ENCODE measurements around the gene KMT2D.
"Not testable (repeated sequence)": the region's sequence is repeated elsewhere in the genome, so short reads cannot be mapped to it uniquely, and the experiment has no call there.

Gene KMT2D

DNA sequence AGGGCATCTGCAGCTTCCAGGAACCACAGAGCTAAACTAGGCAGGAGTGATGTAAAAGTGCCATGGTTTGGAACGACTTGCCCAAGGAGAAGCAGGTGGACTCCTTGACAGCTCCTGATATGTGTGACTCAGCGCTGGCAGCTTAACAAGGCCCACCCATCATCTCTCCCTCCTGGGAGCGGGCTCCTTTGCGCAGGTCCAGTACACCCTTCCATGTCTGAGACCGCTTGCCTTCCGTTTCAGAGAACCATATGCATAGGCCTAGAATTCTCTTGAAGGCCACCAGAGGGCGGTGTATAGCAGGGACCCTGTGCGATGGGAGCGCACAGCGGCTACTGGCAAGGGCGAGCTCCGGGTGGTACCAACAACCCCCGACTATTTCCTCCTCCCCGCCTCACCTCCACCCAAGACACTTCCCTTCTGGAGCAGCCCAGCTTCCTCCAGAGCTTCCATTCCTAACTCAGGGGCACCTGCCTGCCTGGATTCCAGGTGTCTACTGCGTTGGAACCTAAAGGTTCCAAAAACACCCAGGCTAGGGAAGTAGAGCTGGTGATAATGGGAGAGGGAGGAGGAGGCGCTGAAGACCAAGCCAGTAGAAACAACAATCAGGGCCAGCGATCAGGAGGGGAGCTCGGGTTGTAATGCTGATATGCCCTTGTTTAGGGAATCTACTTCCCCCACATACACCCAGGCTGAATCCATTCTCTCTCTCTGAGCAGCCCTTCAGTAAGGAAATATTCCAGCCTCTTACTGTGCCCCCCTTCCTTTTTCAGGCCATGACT, 27.7 kb upstream of the KMT2D start:
- DNase-seq = peak; percentile 76

DNA sequence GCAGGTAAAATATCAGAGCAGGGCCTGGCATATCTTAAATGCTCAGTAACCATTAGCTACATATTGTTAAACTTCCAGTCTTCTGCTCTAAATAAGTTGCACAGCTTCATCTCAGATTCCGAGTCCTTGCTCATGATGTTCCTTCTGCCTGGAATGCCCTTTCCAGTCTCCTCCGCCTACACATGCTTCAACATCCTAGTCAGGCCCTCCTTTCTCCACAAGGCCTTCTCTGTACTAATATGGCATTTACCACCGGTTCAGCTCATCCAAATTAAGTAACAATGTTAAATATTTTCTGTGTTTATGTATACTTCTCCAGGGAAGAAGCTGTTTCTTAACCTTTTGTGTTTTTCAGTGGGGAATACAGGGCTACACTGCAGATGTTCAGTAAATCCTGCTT, 25.5 kb upstream of the KMT2D start:
- no peak for DNase-seq

DNA sequence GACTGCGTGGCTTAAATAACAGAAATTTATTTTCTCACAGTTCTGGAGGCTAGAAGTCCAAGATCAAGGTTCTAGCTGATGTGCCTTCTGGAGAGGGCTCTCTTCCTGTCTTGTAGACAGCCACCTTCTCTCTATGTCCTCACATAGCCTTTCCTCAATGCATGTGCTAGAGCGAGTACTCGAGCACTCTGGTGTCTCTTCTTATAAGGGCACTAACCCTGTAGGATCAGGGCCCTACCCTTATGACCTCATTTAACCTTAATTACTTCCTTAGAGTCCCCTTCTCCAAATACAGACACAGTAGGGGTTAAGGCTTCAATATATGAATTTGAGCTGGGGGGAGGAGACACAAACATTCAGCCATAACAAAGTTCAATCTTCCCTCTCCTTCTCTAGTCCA, 23.8 kb upstream of the KMT2D start:
- no peak for DNase-seq

DNA sequence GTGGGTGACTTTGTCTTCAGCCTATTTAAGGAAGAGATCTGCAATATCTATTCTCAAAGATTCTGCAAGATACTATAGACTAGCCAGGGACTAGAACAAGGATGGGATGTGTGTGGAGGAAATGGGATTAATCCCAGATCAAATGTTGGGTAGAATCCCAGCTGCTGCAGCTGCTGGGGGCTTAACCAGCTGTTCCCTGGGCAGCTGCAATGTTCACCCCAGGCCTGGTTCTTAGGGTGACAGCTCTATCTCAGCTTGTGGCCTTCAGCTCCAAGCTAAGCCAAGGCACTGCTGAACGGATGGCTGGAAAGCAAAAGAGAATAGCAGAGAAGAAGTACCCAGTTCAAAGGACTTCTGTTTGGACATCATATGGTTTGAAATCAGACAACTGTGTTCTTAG, 19.2 kb upstream of the KMT2D start:
- DNase-seq = no peak

DNA sequence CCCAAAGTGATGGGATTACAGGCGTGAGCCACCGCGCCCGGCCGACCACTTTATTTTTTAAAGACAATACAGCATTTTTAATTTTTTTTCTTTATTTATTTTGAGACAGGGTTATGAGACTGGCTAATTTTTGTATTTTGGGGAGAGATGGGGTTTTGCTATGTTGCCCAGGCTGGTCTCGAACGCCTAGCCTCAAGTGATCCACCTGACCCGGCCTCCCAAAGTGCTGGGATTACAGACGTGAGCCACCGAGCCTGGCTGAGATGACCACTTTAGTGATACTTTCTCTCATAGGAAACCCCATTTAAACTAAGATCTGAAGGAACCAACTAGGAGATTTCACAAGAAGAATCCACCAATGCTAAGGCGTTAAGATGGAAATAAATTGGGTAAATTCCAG, 10.4 kb upstream of the KMT2D start:
- DNase-seq = no peak

DNA sequence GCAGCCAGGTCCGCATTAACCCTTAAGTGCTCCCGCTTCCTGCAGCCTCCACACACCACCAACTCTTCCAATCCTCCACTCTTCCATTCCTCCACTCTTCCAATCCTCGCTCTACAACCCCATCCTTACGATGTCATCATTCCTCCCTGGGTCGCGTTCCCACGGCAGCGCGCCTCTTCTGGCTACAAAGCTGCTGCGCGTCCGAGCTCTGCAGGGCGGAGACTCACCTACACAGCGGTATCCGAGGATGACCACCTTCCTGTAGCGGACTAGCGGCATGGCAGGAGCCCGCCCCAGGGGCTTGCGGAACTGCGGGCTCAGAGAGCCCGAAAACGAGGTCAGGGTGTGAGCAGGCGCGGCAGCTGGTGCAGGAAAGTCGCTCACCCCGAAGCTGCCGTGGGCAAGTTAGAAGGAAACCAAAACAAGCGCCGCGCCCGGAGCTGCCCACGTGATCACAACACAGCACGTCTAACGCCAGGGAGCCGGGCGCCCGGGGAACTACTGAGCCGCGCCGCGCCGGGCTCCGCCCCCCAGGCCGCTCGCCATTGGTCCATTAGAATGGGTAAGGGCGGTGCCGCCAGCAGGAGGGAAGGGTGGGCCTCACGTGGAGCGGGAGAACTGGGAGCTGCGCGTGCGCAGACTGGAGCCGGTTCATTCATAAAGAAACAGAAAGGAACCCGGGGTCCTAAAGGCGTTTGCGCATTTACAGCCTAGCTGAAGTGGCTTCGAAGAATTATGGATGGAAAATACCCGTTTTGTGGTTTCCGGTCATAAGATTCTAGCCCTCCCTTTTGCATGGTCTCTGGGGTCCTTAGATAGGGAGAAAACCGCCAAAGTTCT, 9.1 kb upstream of the KMT2D start, which contains the start of gene RHEBL1:
RHEBL1 (minus strand) TSS at position 473 of the 840 bp plus-strand sequence; CDS start at position 279, 194 bp downstream.
- DNase-seq = peak; percentile 99

DNA sequence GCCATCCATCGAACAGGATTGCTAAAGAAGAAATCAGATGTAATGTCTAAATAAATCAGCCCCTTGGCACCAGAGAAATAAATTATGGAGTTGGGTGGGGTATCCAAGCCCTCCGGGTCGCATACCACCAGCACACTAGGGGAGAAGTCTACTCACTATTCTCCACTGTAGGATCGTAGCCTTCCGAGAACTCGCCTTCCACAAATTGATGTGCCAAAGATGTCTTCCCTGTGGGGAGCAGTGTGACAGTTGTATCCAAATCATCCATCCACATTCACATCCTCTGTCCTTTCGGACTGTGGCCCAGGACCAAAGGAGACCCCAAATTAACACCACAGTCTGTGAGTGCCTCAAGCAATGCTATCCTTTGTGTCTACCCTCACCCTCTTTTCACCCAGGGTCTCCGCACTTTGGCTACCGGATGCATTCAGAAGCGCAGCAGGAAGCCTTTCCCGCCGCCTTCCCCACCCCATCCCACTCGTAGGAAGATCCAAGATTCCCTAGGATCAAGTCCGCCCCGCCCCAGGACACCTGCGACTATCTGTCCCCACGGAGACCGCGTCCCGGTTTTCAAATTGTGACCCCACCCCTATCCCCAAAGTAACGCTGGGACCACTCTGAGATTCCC, 8.4 kb upstream of the KMT2D start:
- no peak for DNase-seq

DNA sequence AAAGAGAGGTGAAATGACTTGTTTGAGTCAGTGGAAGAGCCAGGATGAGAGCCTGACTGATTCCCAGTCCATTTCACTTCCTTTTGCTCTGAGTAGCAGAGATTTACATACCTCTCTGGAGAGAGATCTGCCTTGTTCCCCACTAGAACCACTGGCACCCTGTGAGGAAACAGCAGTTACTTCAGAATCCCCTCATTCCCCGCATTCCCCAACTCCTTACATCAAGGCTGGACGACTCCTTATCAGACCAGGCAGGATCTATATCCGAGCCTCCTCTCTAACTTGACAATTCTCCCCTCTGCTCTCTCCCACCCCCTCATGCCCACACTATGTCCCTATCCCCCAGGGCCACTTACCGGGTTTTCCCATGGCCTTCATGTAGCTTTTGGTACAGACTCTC, 5.5 kb upstream of the KMT2D start:
- DNase-seq = no peak

DNA sequence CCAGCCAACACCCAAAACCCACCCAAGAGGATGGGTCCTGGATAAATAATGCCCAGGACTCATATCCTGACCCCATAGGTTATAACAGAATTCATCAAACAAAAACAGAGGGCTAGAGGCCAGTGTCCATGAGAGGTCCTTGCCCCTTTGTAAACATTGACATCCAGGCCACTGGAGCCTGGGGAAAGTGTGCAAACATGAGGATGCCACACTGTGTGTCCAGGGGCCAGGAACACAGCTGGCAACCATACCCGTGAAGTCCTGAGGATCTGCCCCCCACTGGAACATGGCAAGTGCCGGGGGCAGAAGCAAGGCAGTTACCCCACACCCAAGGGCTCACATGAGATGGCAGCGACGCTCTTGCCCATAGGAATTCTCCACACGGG, 4.2 kb upstream of the KMT2D start:
- no peak for DNase-seq

DNA sequence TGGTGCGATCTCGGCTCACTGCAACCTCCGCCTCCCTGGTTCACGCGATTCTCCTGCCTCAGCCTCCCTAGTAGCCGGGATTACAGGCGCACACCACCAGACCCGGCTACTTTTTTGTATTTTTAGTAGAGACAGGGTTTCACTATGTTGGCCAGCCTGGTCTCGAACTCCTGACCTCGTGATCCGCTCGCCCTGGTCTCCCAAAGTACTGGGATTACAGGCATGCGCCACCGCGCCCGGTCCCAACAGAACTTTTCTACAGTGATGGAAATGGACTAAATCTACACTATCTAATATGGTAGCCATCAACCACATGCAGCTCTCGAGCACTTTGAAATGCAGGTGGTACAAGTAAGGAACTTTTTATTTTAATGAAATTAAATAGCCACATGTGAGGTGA, 1.3 kb upstream of the KMT2D start:
- not testable (repeated sequence) for DNase-seq

DNA sequence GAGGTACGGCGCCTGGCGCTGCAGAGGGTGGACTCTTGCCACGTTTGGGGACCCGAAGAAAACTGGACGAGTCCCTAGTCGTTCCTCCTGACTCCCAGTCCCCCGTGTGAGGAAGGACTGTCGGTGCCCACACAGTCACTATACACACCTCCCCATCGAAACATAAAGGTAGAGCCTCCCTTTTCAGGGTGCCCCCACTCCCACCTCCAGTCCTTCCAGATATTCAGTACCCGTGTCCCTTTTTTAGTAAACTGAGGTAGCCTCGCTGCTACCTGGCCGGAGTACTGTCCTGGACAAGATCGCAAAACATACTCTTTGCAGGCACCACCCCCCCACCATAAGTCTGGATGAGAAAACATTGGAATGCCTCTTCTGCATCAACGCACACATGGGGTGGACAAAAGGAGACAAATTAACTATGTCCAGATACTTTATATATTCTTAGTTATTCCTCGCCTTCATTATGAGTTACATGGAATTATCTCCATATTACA, 610 bp upstream of the KMT2D start:
- no peak for DNase-seq

DNA sequence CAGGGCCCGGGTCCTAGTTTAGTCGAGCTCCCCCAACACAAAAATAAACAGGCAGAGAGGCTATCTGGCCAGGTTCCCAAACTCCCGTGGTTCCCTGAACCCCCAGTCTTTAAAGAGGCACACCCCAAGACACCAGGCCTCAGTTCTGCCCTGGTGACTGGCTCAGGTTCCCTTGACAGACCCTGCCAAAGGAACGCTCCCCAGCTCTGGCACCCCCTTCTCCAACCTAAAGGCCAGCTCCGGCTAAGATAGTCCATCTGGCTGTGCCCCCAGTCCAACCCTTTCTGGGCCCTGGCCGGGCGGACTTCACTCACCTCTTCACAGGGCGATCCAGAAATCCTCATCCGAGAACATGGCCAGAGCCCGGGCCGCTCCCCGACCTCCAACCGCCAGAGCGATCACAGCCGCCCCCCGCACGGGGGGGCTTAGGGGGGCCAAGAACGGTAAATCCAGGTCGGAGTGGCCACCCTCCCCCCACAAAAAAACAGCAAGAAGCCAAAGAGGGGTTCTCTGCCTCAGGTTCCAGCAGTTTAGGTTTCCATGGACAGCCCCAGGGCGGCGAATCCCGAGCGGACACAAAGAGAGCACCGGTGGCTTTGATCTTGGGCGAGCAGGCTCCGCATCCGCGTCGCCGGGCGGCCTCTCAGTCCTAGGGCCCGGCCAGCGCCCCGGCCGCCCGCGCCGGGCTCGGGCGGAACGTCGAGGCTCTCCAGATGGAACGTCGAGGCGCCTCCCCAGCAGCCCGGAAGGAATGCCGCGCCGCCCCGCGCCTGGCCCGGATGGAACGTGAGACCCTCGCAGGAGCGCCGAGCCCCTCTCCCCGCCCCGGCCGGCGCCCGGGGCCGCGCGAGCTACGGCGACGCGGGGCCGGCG, 1.1 kb downstream of the KMT2D start:
- no peak for DNase-seq

DNA sequence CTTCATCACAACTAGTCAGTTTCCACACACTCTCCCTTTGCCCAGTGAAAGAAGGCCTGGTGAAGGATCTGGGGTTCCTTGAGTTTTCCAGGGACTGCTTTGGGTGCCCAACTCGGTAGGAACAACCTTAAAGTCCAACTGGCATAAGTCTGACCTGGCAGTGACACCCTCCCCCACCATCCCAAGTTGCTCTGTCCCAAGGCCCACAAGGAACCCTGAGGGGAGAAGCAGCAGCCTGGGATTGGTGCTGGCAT, 1.6 kb downstream of the KMT2D start:
- no peak for DNase-seq

DNA sequence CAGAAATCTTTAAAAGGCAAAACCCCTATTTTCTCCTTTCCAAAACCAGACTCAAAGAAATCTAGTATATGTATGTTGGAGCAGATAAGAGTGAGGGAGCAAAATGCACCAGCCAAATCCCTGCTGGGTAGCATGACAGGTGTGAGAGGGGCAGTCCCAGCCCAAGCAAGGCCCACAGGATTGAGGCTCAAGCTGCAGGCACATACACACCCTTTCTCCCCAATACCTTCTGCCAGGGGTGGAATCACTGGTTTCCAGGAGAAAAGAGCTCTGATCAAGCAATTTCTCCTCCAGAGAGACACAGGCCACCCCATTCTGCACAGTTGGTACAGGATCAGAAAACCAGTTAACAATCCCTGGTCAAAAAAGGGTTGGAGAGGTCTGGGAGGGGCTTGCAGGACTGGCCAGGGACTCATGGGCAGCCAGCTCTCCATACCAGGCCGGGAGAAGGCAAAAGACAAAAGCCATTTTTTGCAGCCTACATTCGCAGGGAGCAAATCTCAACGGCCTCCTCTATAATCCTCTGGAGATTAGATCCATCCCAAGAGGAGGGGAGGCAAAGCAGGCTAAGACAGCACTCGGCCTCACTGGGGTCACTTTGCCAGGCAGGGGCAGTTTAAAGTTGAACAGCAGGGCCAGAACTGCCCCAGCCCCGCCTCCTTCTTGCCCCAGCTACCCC, 2.1 kb downstream of the KMT2D start:
- DNase-seq = no peak

DNA sequence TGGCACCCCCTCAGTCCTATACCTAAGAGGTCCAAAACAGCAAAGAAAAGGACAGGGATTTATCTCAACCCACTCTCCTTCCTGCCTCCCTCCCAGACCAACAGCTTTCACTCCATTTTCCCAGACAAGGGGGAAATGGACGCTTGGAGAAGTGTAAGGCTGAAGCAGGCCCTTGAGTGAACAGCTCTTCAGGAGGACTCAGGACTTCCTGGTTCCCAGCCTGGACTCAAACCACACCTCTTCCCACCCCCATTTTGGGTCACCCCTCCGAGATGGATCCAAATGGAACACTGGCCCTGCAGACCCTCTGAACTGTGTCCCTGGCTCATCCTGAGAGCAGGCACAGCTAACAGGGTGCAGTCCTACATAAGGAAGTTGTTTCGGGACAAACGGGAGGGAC, 2.7 kb downstream of the KMT2D start:
- no peak for DNase-seq

DNA sequence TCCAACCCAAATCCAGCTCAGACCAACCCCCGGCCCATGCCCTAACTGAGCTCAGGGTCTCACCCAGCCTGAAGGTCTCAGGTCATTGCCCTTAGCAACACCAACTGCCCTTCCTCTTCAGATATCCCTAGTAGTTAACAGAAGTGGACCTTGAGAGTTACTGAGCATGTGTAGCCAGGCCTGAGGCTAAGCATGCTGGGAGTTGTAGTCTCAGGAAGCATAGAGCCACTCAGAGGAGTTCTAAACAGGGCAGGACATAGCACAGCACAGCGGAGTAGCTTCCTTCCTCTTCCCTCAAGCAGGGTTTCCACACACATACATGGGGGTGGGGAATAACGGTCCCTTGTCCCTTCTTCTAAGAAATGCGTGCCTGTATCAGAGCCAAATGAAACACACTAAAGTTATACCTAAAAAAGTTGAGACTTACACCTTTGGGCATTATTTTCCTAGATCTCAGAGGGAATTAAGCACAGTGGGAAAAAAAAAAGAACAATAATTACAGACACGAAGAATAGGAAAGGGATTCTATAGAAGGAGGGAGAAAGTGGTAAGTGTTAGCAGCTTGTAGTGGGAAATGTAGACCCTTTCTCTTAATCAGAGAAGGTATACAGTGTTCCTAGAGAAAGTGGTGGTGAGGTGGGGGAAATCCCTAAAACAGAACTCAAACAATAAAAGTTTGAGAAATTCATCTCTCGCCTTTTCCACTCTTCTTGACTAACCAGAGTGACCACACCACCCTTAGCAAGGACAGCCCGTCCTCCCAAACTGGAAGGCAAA, 4.4 kb downstream of the KMT2D start:
- DNase-seq = peak; percentile 77

DNA sequence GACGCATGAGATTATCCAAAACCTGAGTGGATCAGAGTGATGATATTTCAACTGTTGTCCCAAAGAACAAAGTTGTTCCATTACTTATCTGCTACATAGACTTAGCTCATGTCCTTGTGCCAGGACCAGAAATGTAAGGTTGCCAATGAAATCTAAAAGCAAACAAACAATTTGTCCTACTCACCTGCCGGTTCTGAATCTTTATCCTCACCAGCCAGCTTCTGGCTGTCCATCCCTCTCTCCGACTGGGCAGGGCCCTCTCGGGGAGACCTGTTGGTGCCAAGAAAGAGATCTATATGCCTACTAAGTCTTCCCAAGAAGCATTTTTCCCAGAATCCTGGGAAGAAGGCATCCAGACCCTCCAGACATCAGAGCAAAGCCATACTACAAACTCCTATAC, 5.5 kb downstream of the KMT2D start:
- DNase-seq = no peak

DNA sequence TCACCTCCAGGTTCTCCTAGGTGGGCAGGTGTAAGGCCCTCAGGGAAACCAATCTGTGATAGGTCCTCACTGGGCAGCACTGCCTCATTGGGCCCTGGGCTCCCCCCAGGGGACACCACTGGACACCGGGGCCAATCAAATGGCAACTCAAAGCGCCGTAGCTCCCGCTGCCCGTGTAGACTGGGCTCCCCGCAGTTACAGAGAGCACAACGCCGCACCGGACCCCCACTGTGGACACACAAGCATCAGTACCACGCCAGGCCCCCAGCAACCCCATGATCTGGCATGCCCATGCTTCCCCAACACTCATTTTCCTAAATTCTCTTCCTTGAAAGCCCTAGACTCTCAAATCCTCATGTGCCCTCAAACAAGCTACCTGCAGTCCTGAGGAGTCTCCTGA, 6.1 kb downstream of the KMT2D start:
- DNase-seq = no peak

DNA sequence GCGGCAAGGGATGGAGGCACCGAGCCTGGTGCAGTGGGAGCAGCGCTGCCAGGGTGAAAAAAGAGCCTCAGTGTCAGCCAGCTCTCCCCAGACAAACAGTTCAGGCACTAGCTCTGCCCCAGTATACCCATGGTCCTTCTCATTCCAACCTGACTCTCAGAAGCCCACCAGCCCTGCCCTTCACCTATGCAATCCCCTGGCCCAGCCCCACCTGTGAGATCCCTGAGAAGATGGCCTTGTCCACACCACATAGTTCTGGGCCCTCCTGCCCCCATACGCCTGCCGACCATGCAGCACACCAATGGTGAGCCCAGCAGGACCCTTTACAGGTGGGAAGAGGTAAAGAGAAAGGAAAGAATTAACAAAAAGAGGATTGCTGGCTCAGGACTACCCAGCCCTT, 6.5 kb downstream of the KMT2D start:
- no peak for DNase-seq

DNA sequence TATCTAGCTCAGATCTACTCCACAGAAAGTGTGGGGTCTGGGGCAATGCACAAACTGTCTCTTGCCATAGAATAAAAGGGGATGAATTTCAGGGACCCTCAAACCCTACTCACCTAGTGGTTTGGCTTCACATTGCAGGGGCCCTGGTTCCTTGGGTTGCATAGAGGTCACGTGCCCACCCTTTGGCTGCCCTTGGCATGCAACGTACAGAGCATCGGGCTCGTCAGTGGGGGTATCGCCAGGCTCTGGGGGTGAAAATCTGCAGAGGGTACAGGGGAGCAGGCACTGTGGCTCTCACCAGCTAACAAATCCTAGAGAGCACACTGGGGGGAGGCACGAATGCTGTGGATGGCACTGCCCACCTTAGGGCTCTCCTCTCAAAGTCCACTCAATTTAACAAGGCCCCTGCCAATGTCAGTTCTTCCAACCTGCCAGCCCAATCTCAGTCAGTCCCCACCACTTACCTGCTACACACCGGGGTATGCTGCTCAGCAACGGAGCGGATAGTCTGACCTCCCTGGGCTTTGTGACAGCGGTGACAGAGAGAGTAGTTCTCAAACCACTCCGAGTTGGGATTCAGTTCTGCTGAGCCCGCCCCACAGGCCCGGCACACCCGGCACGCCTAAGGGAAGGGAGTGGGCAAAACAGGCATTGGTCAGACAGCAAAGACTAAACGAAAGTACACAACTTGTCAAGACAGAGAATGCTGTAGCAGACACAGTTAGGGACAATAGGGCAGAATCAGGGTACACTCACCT, 8.0 kb downstream of the KMT2D start:
- DNase-seq = no peak
